MM.1S (cell line): ENCODE results near the gene ODF4.

Experiments used
- EZH2 ChIP-seq: fragments of 300-600 bp; sonication (generic); optimal IDR thresholded peaks from 2 replicates; pipeline ENCODE3; 2017; ENCODE audit warnings: low read depth, mild to moderate bottlenecking, antibody characterized with exemption, low read length, mixed read lengths
- TF ChIP-seq, protein P1 (sequence below): fragments of 300-600 bp; sonication (generic); IDR thresholded peaks from 2 replicates; pipeline ENCODE4 v1.5.1; 2016; ENCODE audit warnings: antibody characterized with exemption, low read length, mixed read lengths

DNA sequence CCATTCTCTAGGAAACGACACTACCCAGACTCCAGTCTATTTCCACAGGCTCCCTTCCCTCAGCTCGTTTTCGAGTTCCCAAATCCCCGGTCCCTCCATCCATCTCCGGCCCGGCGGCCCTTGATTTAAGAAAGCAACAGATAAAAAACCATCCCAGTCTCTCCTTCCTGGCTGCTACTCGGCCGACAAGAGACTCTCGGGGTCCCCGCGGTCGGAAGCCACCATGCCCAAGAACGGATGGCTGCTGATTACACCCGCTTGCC lies 43.2 kb downstream of the ODF4 start:
- TF ChIP-seq, protein P1, sequence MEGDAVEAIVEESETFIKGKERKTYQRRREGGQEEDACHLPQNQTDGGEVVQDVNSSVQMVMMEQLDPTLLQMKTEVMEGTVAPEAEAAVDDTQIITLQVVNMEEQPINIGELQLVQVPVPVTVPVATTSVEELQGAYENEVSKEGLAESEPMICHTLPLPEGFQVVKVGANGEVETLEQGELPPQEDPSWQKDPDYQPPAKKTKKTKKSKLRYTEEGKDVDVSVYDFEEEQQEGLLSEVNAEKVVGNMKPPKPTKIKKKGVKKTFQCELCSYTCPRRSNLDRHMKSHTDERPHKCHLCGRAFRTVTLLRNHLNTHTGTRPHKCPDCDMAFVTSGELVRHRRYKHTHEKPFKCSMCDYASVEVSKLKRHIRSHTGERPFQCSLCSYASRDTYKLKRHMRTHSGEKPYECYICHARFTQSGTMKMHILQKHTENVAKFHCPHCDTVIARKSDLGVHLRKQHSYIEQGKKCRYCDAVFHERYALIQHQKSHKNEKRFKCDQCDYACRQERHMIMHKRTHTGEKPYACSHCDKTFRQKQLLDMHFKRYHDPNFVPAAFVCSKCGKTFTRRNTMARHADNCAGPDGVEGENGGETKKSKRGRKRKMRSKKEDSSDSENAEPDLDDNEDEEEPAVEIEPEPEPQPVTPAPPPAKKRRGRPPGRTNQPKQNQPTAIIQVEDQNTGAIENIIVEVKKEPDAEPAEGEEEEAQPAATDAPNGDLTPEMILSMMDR = no peak
- no peak for TF ChIP-seq EZH2
